HepG2 (cell line): Measurements from ENCODE around the gene ELOVL5. TPM values are rescaled to one million over a fixed set of nuclear protein-coding genes. Genes with fewer than 3 reads are reported as not detected.

Source experiments
- SNAPC4 ChIP-seq: sonication (generic); formaldehyde crosslinking; IDR thresholded peaks from 2 replicates; pipeline ENCODE4 v1.4.0; 2020; ENCODE audit warnings: mild to moderate bottlenecking, missing genetic modification reagents
- TAF15 ChIP-seq: fragments of 200-400 bp; formaldehyde crosslinking; IDR thresholded peaks from one replicate; pipeline ENCODE4 v1.6.1; 2018; ENCODE audit warnings: mild to moderate bottlenecking, low read depth, low read length; ENCODE audit not compliant: poor library complexity, severe bottlenecking
- TSC22D2 ChIP-seq: sonication (generic); formaldehyde crosslinking; IDR thresholded peaks from 2 replicates; pipeline ENCODE4 v1.5.1; 2020; ENCODE audit warnings: missing genetic modification reagents, mild to moderate bottlenecking, borderline replicate concordance
- ZBTB37 ChIP-seq: sonication (generic); formaldehyde crosslinking; IDR thresholded peaks from 2 replicates; pipeline ENCODE4 v1.4.0; 2020; ENCODE audit warnings: mild to moderate bottlenecking, missing genetic modification reagents
- ZEB1 ChIP-seq: IDR thresholded peaks from 2 replicates; pipeline ENCODE4 v1.6.1; 2012; ENCODE audit warnings: mild to moderate bottlenecking, low read depth, inconsistent platforms; ENCODE audit not compliant: insufficient replicate concordance
- ZHX2 ChIP-seq, 2 experiments: sonication (generic) in 1 of 2; formaldehyde crosslinking in 1 of 2; IDR thresholded peaks; 2 replicates each; pipeline versions ENCODE4 v1.6.1 to v1.9.0; 2014 to 2022; ENCODE audit warnings: antibody characterized with exemption in 1 of 2, borderline replicate concordance in 1 of 2, inconsistent platforms in 1 of 2, low read depth in 1 of 2, missing genetic modification reagents in 1 of 2
- ZNF10 ChIP-seq: sonication (generic); formaldehyde crosslinking; IDR thresholded peaks from 2 replicates; pipeline ENCODE4 v1.4.0; 2020; ENCODE audit warnings: mild to moderate bottlenecking, low read depth, missing genetic modification reagents, borderline replicate concordance
- ZNF24 ChIP-seq: fragments of 450-650 bp; IDR thresholded peaks from 2 replicates; pipeline ENCODE4 v1.6.1; 2017; ENCODE audit warnings: antibody characterized with exemption, mild to moderate bottlenecking
- polyA plus RNA-seq, 8 experiments: library from polyadenylated mRNA; depleted of rRNA in 3 of 8; stranded (reverse) in 7 of 8; unstranded in 1 of 8; fragments of >200 nt; fragmentation: Illumina TruSeq in 4 of 8; extraction: Trizol in 4 of 8; gene quantifications; 2 replicates each; pipeline versions ENCODE4 v1.2.1 to v1.2.3, GENCODE V29; 2011 to 2016; ENCODE audit warnings: low read depth in 4 of 8, missing spikeins in 1 of 8, mixed read lengths in 1 of 8; ENCODE audit not compliant: insufficient read depth in 1 of 8
- total RNA-seq, 5 experiments: library from RNA; depleted of rRNA; stranded (reverse); fragments of >200 nt; fragmentation: Illumina TruSeq; extraction: Trizol; gene quantifications; 2 replicates each; pipeline ENCODE4 v1.2.3, GENCODE V29; 2016; ENCODE audit warnings: low read depth in 1 of 5
- TF ChIP-seq, protein P1 (sequence below): sonication (generic); formaldehyde crosslinking; IDR thresholded peaks from 2 replicates; pipeline ENCODE4 v1.4.0; 2020; ENCODE audit warnings: low read depth, mild to moderate bottlenecking, missing genetic modification reagents
- TF ChIP-seq, protein P2 (sequence below): sonication (generic); formaldehyde crosslinking; IDR thresholded peaks from 2 replicates; pipeline ENCODE4 v1.4.0; 2020; ENCODE audit warnings: missing genetic modification reagents

Gene ELOVL5
- total and polyA plus RNA-seq, 2 of the 13 experiments (the other 11 are each of a cell fraction or from before 2014, with no cell fraction given), result 50.1 to 72.4 TPM

- TF ChIP-seq ZBTB37 (CRISPR knock-in tag) (no peak), TSC22D2 (CRISPR knock-in tag) (no peak), ZEB1 (no peak), ZHX2 (IDR thresholded peaks at IDR 0.05; ENCODE audit: low read depth) (no peak), ZHX2 (CRISPR knock-in tag; IDR thresholded peaks at IDR 0.05; ENCODE audit: borderline replicate concordance) (no peak; the same call in 1 of the 2 replicates), TAF15 (no peak), ZNF10 (no peak), SNAPC4 (CRISPR knock-in tag) (no peak), ZNF24 (no peak)
- TF ChIP-seq, protein P1, sequence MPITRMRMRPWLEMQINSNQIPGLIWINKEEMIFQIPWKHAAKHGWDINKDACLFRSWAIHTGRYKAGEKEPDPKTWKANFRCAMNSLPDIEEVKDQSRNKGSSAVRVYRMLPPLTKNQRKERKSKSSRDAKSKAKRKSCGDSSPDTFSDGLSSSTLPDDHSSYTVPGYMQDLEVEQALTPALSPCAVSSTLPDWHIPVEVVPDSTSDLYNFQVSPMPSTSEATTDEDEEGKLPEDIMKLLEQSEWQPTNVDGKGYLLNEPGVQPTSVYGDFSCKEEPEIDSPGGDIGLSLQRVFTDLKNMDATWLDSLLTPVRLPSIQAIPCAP (CRISPR knock-in tag), result no peak
- TF ChIP-seq, protein P2, sequence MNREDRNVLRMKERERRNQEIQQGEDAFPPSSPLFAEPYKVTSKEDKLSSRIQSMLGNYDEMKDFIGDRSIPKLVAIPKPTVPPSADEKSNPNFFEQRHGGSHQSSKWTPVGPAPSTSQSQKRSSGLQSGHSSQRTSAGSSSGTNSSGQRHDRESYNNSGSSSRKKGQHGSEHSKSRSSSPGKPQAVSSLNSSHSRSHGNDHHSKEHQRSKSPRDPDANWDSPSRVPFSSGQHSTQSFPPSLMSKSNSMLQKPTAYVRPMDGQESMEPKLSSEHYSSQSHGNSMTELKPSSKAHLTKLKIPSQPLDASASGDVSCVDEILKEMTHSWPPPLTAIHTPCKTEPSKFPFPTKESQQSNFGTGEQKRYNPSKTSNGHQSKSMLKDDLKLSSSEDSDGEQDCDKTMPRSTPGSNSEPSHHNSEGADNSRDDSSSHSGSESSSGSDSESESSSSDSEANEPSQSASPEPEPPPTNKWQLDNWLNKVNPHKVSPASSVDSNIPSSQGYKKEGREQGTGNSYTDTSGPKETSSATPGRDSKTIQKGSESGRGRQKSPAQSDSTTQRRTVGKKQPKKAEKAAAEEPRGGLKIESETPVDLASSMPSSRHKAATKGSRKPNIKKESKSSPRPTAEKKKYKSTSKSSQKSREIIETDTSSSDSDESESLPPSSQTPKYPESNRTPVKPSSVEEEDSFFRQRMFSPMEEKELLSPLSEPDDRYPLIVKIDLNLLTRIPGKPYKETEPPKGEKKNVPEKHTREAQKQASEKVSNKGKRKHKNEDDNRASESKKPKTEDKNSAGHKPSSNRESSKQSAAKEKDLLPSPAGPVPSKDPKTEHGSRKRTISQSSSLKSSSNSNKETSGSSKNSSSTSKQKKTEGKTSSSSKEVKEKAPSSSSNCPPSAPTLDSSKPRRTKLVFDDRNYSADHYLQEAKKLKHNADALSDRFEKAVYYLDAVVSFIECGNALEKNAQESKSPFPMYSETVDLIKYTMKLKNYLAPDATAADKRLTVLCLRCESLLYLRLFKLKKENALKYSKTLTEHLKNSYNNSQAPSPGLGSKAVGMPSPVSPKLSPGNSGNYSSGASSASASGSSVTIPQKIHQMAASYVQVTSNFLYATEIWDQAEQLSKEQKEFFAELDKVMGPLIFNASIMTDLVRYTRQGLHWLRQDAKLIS (CRISPR knock-in tag), result no peak
These were observed 501 bp upstream of the ELOVL5 start (continued) for GRCh38 chr6:53349209-53349693.
